ENCODE data around the gene ZNF544. TPM values are rescaled to one million over a fixed set of nuclear protein-coding genes. Genes with fewer than 3 reads are reported as not detected.

The ZNF544 gene
- total RNA-seq, 8 experiments from 2014 or later = 23.7 to 63.5 (median 40.8) TPM

Other genes starting within 250 kb of the ZNF544 start
- gene ZNF606, start 226.1 kb upstream of the ZNF544 start, total RNA-seq = 10 to 100 TPM in 6 of 8 experiments, 1 to 10 TPM in 2; 7.1 to 28.2 (median 20.2) TPM
- 1 to 10 TPM in 5 of 8 experiments, under 1 TPM in 1, not detected in 2; 0.46 to 9.4 (median 8.1) TPM for gene ZSCAN1, start 194.9 kb upstream of the ZNF544 start, total RNA-seq
- 1 to 10 TPM in 6 of 8 experiments, under 1 TPM in 2; 0.09 to 6.6 (median 2.4) TPM for gene ZNF135, start 169.6 kb upstream of the ZNF544 start, total RNA-seq
- gene ZSCAN18, start 130.7 kb upstream of the ZNF544 start, total RNA-seq = 100 to 1,000 TPM in 4 of 8 experiments, 10 to 100 TPM in 2, 1 to 10 TPM in 2; 7.9 to 170 (median 103) TPM
- gene ZNF329, start 78.1 kb upstream of the ZNF544 start, total RNA-seq = 10 to 100 TPM in 5 of 8 experiments, 1 to 10 TPM in 3; 4.3 to 23.2 (median 16.1) TPM
- gene ZNF274, start 45.9 kb upstream of the ZNF544 start, total RNA-seq = 10 to 100 TPM; 17.0 to 40.6 (median 28.2) TPM
- gene ZNF8, start 50.0 kb downstream of the ZNF544 start, total RNA-seq = 10 to 100 TPM in 5 of 8 experiments, 1 to 10 TPM in 3; 5.7 to 15.7 (median 10.6) TPM
- gene ERVK3-1, start 76.5 kb downstream of the ZNF544 start, total RNA-seq = 10 to 100 TPM; 38.0 to 72.5 (median 53.6) TPM
- 1 to 10 TPM; 2.0 to 4.1 (median 3.3) TPM for gene ZSCAN22, start 98.1 kb downstream of the ZNF544 start, total RNA-seq
- 10 to 100 TPM in 6 of 8 experiments, 1 to 10 TPM in 1, not detected in 1; 4.4 to 84.0 (median 63.6) TPM for gene A1BG, start 124.6 kb downstream of the ZNF544 start, total RNA-seq
- gene ZNF497, start 133.8 kb downstream of the ZNF544 start, total RNA-seq = 10 to 100 TPM in 1 of 8 experiments, 1 to 10 TPM in 5, under 1 TPM in 2; 0.61 to 10.2 (median 5.3) TPM
- gene ZNF837, start 152.1 kb downstream of the ZNF544 start, total RNA-seq = 1 to 10 TPM; 1.1 to 3.2 (median 1.6) TPM
- 1,000 to 10,000 TPM; 1,054 to 2,751 (median 1,702) TPM for gene RPS5, start 158.4 kb downstream of the ZNF544 start, total RNA-seq
- not detected for gene RNF225, start 166.7 kb downstream of the ZNF544 start, total RNA-seq
- 10 to 100 TPM; 15.1 to 23.3 (median 17.5) TPM for gene ZNF584, start 179.7 kb downstream of the ZNF544 start, total RNA-seq
- 10 to 100 TPM in 2 of 8 experiments, 1 to 10 TPM in 6; 5.2 to 13.2 (median 7.4) TPM for gene ZNF132, start 211.2 kb downstream of the ZNF544 start, total RNA-seq
- 10 to 100 TPM in 5 of 8 experiments, 1 to 10 TPM in 3; 7.3 to 14.5 (median 10.5) TPM for gene ZNF324B, start 222.7 kb downstream of the ZNF544 start, total RNA-seq
- gene ZNF324, start 238.2 kb downstream of the ZNF544 start, total RNA-seq = 10 to 100 TPM in 7 of 8 experiments, 1 to 10 TPM in 1; 8.5 to 21.3 (median 17.2) TPM
- 10 to 100 TPM; 11.8 to 19.8 (median 14.6) TPM for gene ZNF446, start 247.4 kb downstream of the ZNF544 start, total RNA-seq